Naive thymus-derived CD8-positive, alpha-beta T cell (primary cell): ENCODE measurements around the gene SPARCL1. TPM values are rescaled to one million over a fixed set of nuclear protein-coding genes. Genes with fewer than 3 reads are reported as not detected.

ENCODE experiments used
- polyA plus RNA-seq, 3 donors: library from polyadenylated mRNA; unstranded; fragments of 300-500 nt; fragmentation: Illumina TruSeq; gene quantifications; one replicate each; pipeline ENCODE4 v1.2.3, GENCODE V29; 2021
- total RNA-seq, 8 experiments: library from RNA in 2 of 8; stranded (reverse) in 2 of 8; gene quantifications; one replicate each; pipeline ENCODE4 v1.2.3 and lab custom pipeline; 2021 to 2026

Gene SPARCL1
- total and polyA plus RNA-seq, 5 experiments from 2014 or later: not detected

Other genes with a start within 250 kb of the SPARCL1 start
- 1 to 10 TPM in 1 of 2 experiments, under 1 TPM in 1; 0.94 to 1.5 TPM for gene HSD17B13, start 206.5 kb downstream of the SPARCL1 start, total RNA-seq
- under 1 TPM in 2 of 3 donors, not detected in 1; 0.10 to 0.21 TPM for gene HSD17B13, start 206.5 kb downstream of the SPARCL1 start, polyA plus RNA-seq
- 10 to 100 TPM; 74.5 to 77.1 TPM for gene HSD17B11, start 138.2 kb downstream of the SPARCL1 start, total RNA-seq
- 100 to 1,000 TPM in 1 of 3 donors, 10 to 100 TPM in 2; 68.0 to 125 (median 97.0) TPM for gene HSD17B11, start 138.2 kb downstream of the SPARCL1 start, polyA plus RNA-seq
- gene NUDT9, start 106.8 kb downstream of the SPARCL1 start, total RNA-seq: 10 to 100 TPM; 18.1 to 18.8 TPM
- 10 to 100 TPM; 23.3 to 28.1 (median 26.9) TPM for gene NUDT9, start 106.8 kb downstream of the SPARCL1 start, polyA plus RNA-seq
- not detected for gene DSPP, start 79.2 kb upstream of the SPARCL1 start, total RNA-seq
- not detected for gene DSPP, start 79.2 kb upstream of the SPARCL1 start, polyA plus RNA-seq
- gene DMP1, start 120.9 kb upstream of the SPARCL1 start, total RNA-seq: not detected
- not detected for gene DMP1, start 120.9 kb upstream of the SPARCL1 start, polyA plus RNA-seq